HG03520 (cell line): ENCODE data around the gene ZDHHC19.
"Not testable (repeated sequence)": the region's sequence is repeated elsewhere in the genome, so short reads cannot be mapped to it uniquely, and the experiment has no call there.

ENCODE experiments used
- ATAC-seq: cut with Tn5 transposase; IDR thresholded peaks from one replicate; pipeline ENCODE4 v1.9.1; 2021; ENCODE audit warnings: mild to moderate bottlenecking, moderate library complexity; ENCODE audit not compliant: unreplicated experiment

Gene ZDHHC19

DNA sequence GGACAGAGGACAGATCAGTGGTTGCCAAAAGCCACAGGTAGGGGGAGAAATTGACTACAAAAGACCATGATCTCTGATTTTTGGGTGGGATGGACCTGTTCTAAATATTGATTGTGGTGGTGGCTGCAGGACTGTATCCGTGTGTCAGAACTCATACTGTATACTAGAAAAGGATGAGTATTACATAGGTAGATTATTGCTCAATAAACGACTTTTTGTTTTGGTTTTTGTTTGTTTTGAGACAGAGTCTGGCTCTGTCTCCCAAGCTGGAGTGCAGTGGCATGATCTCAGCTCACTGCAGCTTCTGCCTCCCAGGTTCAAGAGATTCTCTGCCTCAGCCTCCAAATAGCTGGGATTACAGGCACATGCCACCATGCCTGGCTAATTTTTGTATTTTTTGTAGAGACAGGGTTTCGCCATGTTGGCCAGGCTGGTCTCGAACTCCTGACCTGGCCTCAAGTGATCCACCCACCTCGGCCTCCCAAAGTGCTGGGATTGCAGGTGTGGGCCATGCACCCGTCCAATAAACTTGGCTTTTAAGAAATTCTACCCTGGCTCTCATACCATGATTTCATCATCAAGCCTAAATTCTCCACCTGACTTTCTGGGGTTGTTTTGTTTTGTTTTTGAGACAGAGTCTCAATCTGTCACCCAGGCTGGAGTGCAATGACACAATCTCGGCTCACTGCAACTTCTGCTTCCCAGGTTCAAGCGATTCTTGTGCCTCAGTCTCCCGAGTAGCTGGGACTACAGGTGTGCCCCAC is 5.6 kb downstream of the ZDHHC19 start:
- not testable (repeated sequence) for ATAC-seq

DNA sequence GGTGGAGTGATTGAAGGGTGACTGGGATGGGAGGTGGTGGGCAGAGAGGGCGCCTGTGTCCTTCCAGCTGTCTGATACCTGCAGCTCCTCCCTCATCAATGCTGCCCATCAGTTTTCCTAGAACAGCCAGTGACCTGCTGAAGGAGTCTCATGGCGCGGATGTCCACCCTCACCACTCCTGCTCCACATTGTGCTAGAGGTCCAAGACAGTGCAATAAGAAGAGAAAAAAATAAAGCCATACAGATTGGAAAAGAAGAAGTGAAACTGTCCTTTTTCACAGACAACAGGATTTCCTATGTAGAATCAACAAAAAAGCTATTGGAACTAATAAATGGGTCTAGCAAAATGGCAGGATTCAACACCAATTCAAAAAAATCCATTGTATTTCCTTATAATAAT is 7.4 kb downstream of the ZDHHC19 start:
- no peak for ATAC-seq

DNA sequence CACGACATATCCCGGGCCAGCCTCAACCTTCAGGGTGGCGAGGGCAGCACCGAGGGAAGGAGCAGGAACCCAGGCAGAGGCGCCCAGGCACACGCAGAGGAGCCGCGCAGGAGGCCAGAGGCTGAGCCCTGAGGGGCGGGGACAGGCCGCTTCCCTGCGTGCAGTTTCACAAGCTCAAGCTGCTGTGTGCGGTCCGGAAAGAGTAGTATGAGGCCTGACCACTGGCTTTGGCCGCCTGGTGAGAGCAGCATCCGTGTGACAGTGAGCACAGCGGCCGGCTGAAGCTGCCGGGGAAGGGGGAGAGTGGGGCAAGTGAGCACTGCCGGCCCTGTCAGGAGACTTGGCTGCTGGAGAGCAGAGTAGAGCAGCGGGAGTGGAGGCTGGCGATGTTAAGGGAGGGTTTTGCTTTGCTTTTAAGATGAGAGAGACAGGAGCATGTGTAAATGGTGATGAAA is 8.7 kb downstream of the ZDHHC19 start:
- ATAC-seq, result no peak

DNA sequence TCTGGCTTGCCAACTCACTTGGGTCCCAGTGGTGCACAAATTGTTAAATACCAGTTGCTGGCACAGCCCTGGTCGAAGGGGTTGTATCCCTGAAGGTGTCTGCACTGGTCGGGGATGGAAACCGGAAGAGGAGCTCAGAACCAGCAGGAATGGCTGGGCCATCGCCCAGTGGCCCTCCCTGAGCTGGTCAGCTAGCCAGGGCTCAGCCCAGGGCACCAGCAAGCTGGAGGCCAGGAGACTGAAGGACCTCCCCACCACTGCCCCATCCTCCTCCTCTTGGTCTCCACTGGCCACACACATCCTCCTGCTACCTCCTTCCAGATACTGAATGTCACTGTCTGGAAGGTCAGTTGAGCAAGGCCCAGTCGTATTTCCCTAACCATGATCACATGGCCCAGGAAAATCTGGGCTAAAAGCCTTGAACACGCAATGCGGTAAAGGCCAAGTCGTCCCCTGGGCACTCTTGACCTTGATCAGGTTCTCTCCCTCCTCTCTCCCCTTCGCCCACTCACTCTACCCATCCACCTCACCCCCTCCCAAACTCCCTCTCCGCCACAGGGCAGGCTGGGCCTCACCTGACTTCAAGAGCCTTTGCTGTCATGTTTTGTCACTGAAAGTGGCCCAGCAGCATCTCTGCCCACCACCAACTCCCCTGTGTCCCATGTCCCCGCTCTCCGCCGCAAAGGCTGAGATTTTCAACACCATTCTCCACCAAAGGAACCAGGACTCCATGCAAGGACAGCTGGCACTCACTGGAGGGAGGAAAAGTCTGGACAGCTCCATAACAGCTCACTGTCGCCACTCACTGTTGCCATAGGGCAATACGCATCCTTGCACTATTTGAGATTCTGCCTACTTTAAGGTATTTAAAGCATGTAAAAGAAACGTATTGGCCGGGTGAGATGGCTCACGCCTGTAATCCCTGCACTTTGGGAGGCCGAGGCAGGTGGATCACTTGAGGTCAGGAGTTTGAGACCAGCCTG is 12.1 kb downstream of the ZDHHC19 start:
- ATAC-seq, result no peak

DNA sequence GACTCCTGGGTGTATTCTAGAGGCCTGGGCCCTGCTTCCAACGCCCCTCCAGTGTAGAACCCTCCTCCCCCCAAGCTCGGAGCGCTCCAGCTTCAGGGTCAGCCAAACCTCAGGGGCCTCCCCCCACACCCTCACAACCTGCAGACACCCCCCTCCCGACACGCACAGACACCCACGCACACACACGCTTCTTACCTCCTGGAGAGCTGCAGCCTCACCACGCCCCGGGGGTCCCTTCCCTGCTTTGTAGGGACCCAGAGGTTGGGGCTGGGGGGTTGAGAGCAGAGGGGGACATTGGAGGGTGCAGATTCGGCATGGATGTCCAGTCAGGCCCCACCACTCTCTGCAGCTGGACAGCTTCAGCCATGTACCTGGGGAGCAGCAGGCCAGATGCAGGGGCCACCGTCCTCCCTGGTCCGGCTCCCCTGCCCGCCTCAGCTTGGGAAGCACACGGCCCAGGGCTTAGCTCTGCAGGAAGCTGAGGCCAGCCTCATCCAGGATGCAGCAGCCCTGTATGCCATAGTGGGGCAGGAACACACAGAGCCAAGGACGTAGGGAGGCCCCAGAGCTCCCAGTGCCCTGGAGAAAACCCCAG is 13.0 kb downstream of the ZDHHC19 start:
- ATAC-seq, result no peak

DNA sequence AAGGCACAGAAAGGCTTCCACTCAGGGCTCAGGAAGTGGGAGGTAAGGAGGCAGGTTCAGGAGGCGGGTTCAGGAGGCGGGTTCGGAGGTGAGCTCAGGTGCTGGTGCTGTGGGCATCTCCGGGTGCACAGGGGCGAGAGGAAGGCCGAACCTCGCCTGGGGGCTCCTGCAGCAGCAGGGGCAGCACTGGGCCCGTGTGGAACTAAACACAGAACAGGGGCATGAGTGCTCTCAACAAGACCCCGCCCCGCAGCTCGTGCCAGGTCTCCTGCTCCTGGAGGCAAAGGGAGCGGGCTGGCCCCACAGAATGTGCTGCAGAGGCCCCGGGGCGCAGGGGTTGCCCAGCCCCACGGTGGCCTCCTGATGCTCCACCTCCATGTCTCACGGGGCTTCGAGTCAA is 13.7 kb downstream of the ZDHHC19 start:
- ATAC-seq, result no peak

DNA sequence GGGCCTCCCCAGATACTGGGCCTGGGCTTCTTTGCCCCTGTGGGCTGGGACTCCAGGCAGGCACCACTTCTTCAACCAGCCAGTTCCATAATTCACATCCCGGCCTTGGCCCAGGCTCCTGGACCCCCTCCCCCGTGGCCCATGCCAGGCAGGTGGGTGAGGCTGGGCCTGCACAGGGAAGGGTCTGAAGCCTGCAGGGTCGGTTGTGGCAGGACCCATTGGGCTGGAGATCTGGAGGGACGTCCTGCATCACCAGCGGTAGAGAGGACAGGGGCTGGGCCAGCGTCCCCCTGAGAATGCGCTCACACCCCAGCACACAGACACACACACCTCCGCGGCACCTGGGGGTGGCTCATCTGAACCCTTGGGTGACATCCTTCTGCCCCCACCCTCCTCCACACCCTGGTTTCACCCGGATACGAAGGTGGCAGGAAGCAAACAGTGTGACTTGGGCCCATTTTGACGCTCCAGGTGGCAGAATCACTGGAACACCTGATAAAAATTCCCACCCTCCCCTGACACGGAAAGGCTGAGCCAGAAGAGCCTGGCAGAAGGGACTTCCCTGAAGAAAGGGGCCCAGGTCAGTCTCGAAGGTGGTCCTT is 15.4 kb downstream of the ZDHHC19 start:
- no peak for ATAC-seq

DNA sequence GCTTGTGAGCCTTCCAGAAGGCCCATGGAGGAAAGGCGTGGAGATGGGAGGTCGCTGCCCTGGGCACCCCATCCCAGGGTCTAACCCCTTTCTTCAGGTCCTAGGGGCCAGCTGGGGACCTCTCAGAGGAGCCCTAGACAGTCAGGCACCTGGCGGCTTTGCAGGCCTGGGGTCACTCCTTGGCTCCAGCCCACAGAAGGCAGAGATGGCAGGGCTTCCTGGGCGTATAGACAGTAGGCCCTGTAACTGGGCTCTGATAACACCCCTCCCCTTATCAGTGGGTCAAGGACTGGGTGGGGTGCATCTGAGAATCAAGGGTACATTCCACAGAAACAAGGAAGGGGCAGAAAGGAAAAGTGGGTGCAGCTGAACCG is 16.7 kb downstream of the ZDHHC19 start:
- ATAC-seq, result no peak

DNA sequence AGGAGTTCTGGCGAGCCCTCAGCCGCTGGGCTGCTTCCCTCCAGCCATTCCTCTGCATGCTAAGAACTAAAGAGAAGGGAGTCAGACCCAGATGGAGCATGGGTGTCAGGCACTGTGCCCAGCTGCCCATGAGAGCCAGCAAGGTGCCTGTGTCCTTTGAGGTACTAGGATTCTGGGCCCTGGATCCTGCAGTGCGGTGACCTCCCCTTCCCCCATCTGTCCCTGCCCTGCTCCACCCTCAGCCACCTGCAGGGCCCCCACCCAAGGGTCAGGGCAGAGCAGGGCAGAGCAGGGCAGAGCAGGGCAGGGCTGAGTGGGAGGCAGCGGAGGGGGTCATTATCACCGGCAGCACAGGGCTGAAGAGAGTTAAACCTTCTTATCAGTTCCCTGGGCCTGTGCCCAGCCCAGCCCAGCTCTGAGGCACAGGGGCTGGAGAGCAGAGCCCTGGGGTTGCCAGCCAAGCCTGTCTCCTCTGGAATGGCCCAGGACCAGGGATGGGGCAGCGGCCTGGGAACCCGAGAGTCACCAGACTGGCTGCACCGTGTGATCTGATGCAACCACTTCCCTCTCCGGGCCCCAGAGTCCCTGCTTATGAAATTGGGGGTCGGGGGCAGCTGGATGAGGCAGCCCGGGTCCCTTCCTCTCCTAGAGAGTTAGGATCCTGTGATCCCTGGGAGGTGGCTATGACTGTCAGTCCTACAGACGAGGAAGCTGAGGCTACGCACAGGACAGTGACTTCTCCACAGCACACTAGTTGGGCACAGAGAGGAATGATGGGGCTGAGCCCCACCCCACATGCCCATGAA is 17.3 kb downstream of the ZDHHC19 start:
- no peak for ATAC-seq

DNA sequence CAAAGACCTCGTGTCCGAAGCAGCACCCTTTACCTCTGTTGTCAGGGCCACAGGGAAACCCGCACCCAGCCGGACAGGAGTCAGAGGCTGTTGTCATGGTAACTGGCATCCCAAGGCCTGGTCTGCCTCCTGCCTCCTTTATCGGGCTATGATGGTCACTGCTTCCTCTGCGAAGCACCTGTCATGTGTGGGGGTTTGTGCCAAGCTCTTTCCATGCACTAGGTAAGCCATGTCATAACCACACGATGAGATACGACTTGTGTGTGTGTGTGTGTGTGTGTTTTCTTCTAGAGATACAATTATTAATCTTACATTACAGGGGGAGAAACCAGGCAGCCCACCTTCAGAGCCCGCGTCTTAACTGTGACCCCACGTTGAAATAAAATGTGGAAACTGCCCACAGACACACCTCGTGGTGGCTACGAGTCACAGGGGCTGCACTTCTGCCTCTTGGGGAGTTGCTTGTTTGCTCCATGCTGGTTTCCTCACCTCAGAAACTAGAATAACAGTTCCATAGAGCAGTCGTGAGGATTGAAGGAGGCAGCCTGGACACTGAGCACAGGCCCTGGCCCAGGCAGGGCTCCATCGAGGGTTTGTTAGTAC is 18.0 kb downstream of the ZDHHC19 start:
- no peak for ATAC-seq

DNA sequence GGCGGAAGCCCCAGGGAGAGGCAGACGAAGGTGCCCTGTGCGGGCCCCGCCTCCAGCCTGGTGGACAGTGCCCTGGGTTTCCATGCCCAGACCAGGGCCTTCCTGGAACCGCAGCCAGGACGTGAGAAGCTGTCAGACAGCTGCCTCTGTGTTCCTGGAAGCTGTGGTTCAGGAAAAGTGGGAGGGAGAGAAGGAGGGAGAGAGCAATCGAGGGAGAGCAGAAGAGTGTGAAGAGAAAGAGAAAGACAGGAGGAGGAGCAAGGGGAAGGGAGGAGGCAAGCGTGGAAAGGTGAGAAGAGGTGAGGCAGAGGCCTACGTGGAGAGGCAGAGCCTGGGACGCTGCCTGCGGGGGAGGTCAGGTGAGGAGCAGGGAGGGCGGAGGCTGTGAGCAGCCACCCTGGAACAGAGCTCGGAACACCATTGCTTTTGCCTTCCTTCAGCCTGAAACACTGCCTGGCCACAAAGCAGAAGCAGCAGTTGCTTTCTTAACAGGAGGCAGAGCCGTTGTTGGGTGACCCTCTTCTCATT is 18.6 kb downstream of the ZDHHC19 start:
- ATAC-seq, result no peak

DNA sequence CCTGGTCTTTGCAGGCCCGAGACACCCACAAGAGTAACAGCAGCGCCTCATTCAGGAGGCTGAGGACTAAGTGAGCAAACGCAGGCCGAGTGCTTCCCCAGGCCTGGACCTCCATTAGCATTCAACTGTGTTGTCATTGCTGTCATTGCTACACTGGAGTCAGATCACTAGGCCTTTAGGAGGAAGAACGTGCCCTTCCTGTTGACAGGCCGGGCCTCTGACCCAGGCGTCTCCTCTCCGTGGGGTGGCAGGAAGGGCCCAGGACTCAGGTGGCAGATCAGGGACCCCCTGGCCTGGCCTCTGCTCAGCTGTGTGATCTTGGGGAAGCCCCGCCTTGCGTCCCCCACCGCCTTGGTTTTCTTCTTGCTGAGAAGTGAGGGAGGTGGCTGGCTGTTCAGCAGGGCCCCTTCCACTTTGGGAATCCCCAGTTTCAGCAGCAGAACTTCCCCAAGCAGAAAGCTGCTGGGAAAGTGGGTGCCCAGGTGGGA is 19.1 kb downstream of the ZDHHC19 start:
- ATAC-seq, result no peak

DNA sequence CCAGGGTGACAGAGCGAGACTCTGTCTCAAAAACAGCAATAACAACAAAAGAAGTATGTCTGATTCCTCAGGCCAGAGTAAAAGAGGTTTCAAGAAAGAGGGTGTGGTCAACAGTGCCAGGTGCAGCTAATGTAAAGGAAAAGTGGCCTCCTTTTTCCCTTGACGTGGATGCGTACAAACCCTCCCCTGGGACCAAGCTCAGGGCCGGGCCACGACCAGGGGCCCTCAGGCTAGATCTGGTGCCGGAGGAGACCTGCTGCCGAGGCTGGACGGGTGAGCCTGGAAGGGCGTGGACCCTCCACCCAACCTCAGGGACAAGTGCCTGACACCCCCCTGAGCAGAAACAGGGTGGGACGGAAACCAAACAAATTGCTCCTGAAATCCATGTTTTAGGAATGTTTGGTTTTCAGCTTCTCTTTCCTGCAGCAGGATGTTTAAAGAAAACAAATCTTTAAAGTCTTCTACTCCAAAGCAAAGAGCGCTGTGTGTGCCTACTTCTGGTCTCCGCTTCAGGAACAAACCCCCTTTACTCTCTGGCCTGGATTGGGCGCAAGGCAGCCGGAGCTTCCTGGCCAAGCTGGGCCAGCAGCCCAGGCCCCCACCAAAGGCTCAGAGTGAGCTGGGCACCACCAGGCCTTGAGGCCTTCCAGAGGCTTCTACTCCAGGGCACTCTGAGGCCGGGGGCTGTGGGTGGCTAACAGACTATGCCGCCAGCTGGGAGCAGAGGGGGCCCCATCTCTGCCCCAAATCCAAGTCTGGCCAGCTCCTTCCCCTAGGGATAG is 21.4 kb downstream of the ZDHHC19 start:
- ATAC-seq, result no peak

DNA sequence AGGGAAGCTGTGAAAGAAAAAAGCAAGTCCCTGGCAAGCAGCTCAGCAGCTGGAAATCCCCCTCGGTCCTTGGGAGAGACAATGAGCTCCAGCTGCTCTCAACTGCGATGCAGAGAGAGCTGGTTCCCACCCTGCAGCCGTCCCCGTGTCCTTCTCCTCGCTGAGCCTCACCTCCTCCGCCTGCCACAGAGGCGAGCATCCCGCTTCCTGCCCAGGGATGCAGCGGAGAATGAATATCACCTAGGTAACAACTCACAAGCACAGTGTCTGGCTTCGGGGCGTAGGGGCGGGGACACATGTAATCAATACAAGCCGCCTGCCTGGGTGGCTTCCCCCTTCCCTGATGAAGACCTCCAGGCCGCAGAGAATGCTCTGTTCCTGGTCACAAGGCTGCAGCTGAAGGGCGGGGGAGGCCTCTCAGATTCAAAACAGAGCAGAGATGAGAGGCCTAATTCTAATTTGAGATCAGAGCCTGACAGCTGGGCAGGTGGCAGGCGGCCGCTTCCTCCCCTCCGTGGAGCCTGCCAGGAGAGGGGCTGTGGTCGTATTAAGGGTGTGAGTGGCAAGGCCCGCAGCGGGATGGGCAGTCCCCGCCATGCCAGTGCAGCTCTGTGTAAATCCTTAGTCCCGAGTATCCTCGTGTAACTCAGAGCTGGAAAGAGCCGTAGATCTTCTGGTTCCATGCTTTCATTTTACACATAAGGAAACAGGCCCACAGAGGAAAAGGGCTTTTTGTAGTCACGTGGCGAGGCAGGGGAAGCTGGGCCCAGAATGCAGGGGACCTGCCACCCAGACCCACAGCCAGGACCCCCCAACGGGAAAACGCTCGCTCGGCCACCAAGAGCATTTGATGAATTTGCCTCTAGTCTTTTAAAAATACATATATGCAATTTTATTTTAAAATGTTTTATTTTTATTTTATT is 24.3 kb downstream of the ZDHHC19 start:
- no peak for ATAC-seq

DNA sequence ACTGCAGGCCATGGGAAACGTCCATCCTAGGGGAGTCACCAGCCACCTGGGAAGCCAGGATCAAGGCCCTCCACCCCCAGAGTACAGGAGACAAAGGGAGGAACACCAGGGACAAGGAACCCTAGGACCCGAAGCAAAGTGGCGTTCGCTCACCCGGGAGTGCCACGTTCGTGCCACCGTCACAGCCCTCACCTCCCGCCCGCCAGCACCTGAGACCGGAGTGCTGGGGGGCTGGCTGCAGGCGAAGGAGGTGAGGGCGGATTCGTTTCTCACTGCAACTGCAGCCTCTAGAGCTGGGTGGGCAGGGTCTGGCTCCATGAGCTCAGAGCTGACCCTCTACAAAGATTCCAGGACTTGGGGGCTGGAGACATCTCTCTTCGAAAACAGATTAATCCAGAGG is 26.3 kb downstream of the ZDHHC19 start:
- no peak for ATAC-seq

DNA sequence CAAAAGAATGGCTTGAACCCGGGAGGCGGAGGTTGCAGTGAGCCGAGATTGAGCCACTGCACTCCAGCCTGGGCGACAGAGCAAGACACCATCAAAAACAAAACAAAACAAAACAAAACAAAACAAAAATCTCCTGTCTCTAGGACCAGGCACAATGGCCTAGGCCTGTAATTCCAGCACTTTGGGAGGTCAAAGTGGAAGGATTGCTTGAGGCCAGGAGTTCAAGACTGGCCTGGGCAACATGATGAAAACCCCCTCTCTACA is 27.1 kb downstream of the ZDHHC19 start:
- not testable (repeated sequence) for ATAC-seq

DNA sequence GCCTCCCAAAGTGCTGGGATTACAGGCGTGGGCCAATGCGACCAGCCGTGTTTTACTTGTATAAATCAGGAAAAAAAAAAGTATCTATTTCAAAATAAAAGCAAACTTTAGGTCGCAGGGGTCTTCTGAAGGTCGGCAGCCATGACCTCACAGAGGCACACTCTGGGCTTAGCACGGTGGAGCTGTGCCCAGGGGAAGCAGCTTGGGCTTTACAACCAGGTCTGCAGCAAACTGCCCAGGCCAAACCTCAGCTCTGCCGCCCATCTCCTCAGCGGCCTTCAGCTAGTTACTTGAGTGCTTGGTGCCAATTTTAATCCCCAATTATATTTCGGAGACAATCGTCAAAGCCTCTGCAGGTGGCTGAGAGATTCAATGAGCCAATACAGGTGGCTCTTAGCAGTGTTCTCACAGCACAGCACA is 30.1 kb downstream of the ZDHHC19 start:
- ATAC-seq, result no peak

DNA sequence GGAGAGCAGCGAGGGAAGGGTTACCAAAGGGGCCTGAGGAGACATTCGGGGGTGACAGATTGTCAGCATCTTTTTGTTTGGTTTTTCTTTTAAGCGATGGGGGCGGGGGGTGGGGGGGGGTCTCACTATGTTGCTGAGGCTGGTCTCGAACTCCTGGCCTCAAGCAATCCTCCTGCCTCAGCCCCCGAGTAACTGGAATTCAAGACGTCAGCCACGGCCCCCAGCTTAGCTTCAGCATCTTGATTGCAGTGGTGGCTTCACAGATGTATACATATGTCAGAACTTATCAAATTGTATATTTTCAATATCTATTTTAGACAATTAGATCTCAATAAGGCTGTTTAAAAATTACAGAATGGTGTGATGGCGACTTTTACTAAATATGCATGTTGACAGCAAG is 30.9 kb downstream of the ZDHHC19 start:
- no peak for ATAC-seq
